HG02642 (cell line): ENCODE measurements around the gene ANKRD13A.
"Not testable (repeated sequence)": the region's sequence is repeated elsewhere in the genome, so short reads cannot be mapped to it uniquely, and the experiment has no call there.

Experiments
- ATAC-seq: cut with Tn5 transposase; IDR thresholded peaks from one replicate; pipeline ENCODE4 v1.9.1; 2021; ENCODE audit warnings: mild to moderate bottlenecking; ENCODE audit not compliant: unreplicated experiment, poor library complexity

The ANKRD13A gene

DNA sequence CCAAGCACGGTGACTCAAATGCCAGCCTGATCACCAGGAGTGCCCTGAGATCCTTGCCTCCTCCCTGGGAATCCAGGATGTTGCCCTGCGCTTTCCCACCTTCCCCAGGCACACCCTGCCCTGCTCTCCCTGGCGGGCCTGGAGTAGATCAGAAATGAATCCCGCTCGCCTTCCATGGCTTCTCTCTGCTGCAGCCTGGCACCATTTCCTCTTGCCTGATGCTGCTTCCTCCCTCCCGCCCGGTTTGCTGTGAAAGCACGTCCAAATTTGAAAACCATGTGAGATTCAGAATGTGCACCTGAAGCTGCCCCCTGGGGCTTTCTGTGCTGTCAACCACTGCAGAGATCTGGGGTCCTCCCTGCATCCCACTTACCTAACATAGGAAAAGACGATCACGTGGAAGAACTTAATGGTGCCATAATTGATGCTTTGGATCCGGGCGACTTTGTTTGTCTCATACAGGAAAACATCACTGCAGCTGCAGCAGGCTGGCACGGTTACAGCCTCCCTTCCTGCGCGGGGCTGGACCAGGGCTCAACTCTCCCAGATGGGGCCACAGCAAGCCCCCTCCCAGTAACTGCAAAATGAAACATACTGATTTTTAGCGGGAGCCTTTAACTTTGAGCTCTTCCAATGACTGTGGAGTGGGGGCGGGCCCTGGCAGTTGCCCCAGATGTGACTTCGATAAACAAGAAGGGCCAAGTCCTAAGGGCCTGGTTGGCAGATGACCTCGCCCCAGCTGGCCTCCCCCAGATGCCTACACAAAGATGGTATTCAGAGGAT lies 74.0 kb downstream of the ANKRD13A start:
- no peak for ATAC-seq

DNA sequence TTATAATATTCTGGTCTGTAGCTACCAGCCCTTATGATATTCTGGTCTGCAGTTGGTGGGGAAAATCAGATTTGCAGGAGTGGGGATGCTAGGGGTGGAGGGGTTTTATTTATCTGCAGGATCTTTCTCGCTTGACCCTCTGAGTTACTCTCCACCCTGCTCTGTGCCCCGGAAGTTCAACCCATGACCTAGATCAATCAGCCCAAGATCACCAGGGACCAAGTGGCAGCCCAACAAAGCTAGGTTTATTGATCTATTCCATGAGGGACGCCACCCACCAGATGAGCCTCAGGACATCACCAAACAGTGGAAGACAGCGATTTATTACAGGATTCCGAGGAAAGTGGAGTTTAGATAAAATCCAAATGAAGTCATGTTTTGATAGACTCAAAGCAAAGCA lies 74.9 kb downstream of the ANKRD13A start:
- ATAC-seq = no peak

DNA sequence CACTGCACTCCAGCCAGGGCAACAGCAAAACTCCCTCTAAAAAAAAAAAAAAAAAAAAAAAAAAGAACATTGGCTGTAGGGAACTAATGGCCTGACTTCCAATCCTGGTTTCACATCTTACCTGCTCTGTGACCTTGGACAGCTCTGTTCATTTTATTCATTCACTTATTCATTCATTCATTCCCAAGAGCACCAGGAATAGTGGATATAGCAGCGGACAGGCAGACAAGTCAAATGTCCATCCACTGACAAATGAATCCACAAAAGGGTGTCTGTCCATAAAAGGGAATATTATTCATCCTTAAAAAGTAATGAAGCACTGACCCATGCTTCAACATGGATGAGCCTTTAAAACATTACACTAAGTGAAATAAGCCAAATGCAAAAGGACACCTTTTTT lies 76.7 kb downstream of the ANKRD13A start:
- no peak for ATAC-seq

- ATAC-seq = no peak
These were observed 78.6 kb downstream of the ANKRD13A start for GRCh38 chr12:110077800-110078199.

DNA sequence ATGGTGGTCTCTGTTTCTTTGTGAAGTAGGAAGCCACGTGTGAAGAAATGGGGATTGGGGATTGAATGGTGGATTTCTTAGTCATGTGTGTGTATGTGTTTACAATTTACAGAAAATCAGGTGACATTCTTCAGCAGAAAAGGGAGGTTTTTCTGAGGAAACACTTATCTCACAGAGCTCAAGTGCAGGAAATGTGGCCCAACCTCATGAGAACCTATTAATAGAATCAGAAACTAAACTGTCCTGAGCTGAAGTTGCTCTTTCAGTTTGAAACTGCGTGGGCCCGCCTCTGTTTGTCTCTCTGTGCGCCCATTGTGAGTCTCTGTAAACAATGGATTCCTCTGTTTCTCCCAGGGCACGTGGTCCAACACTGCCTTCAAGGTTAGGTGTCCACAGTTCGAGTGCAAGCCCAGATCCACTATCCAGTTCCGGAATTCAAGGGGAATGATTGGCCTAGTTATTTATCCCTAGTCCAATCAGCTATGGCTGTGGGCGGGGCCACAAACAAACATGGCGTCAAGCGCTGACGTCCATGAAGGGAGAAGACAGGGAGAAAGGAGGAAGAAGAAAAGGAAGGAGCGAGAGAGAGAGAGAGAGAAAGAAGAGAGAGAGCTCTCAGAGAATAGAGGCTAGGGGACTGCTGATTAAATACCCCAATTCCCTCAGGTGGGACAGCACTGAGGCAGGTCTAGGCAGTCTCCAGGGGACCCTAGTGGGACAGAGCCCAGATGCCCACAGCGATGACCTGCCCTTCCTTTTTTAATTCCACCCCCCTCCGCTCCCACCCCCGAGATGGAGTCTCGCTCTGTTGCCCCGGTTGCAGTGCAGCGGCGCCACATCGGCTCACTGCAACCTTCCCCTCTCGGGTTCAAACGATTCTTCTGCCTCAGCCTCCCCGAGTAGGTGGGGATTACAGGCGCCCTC lies 80.5 kb downstream of the ANKRD13A start:
- peak; percentile 82 for ATAC-seq

- no peak for ATAC-seq
These were observed 81.2 kb downstream of the ANKRD13A start for GRCh38 chr12:110080410-110080809.

GRCh38 chr12:110084314-110085015 lies 85.2 kb downstream of the ANKRD13A start:
- ATAC-seq = no peak

- not testable (repeated sequence) for ATAC-seq
These were observed 89.0 kb downstream of the ANKRD13A start for GRCh38 chr12:110088216-110088615.

DNA sequence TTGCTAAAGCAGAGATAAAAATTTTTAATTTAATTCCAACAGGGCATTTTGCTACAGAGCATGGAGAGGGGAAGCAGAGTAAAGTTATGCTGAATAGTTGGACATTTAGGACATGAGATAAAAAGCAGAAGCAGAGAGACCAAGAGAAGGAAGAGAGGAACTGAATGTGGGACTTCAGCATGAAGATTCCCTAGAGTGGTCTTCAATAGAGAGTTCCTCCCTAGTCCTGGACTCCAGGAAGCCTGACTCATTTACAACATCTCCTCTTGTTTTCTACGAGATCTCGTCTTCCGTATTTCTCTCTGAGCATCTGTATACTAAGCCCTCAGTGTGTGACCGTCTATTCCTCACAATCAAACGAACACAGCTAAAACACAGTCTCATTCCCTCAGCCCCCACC lies 89.7 kb downstream of the ANKRD13A start:
- no peak for ATAC-seq
